Testis (tissue), 2 donors: ENCODE measurements around the gene ATXN7L3B.

Experiments used
- POLR2A ChIP-seq: fragments of 450-650 bp; IDR thresholded peaks from one replicate; pipeline ENCODE4 v1.6.1; 2017; ENCODE audit warnings: antibody characterized with exemption, mild to moderate bottlenecking, moderate library complexity
- TF ChIP-seq, protein P1 (sequence below), 3 experiments: fragments of 450-650 bp in 2 of 3; fragments of 200-600 bp in 1 of 3; sonication (generic) in 1 of 3; IDR thresholded peaks; one replicate each; pipeline ENCODE4 v1.5.1; 2016 to 2019; ENCODE audit warnings: antibody characterized with exemption in 3 of 3, mild to moderate bottlenecking in 2 of 3, moderate library complexity in 1 of 3

DNA sequence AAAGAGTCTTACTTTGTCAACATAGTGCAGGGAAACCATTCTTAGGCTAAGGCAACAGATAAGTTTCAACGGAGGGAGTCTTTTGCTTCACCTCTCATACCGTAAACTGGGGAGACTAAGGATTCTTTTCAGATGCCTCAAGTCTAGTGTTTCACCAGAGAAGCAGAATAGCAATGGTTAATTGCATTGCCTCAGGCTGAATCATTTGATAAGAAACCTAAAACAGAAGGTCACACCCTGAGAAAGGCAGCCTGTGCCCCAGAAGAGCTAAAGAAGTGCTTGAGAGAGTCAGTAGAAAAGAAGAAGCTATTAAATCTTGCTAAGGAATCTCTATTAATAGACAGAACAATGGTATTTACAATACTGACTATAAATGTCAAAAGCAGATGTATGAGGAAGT, 21.8 kb upstream of the ATXN7L3B start:
- TF ChIP-seq, protein P1, sequence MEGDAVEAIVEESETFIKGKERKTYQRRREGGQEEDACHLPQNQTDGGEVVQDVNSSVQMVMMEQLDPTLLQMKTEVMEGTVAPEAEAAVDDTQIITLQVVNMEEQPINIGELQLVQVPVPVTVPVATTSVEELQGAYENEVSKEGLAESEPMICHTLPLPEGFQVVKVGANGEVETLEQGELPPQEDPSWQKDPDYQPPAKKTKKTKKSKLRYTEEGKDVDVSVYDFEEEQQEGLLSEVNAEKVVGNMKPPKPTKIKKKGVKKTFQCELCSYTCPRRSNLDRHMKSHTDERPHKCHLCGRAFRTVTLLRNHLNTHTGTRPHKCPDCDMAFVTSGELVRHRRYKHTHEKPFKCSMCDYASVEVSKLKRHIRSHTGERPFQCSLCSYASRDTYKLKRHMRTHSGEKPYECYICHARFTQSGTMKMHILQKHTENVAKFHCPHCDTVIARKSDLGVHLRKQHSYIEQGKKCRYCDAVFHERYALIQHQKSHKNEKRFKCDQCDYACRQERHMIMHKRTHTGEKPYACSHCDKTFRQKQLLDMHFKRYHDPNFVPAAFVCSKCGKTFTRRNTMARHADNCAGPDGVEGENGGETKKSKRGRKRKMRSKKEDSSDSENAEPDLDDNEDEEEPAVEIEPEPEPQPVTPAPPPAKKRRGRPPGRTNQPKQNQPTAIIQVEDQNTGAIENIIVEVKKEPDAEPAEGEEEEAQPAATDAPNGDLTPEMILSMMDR (IDR thresholded peaks at IDR 0.05), result no peak
- no peak for TF ChIP-seq POLR2A
